NCI-H2107 treated with DMSO at 0.1 percent for 48 hours (cell line): Measurements from ENCODE around the gene C11orf58.

ENCODE experiments used
- DNase-seq: peaks from one replicate; lab custom pipeline; 2025; ENCODE audit not compliant: unreplicated experiment; lab: John Stamatoyannopoulos, UW

The C11orf58 gene

GRCh38 chr11:16784097-16784496 is 45.6 kb downstream of the C11orf58 start:
- DNase-seq = no peak

GRCh38 chr11:16784666-16785065 is 46.2 kb downstream of the C11orf58 start:
- DNase-seq = no peak

DNA sequence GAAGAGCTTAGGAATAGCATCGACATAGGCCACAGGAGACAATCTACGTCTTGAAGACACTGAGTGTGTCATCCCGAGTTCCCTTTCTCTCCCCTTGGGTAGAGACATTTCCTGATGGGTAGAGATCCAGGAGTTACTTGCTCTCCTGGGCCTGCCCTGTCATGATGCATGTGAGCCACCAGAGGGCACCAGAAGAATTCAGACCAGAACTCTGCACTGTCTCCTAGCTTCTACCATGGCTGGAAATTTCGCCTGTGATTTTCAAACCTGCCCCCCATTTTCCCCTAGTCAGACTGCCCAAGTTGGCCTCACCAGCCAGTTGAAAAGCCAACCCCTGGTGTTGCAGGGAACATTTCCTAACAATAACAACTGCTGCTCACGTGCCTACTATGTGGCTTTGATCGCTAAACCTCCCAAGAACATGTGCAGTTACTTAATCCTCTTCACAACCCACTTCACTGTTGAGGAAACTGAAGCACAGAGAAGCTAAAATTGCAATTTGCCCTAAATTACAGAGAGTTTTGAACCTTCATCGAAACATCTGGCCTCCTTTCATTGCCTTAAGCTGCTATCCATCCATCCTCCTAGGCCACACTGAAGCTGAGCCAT is 47.2 kb downstream of the C11orf58 start:
- DNase-seq = peak; percentile 11

DNA sequence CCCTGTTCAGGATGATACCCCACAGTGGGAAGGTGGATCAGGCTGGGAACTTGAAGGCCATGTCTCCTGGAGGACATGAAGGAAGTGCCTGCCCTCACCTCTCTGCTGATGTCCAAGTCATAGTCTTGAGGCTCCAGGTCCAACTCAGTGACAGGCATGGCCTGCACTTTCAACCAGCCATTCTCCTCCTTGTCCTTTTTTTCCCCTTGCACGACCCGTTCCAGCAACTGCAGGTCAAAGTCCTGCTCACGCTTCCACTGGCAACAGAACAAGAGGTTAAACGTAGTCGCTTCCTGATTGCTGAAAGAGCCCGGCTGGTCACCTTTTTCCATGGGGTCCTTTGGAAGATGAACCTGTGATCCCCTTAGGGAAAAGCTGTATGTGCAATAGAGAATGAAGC is 47.7 kb downstream of the C11orf58 start:
- no peak for DNase-seq

GRCh38 chr11:16787035-16787742 is 48.7 kb downstream of the C11orf58 start:
- no peak for DNase-seq

DNA sequence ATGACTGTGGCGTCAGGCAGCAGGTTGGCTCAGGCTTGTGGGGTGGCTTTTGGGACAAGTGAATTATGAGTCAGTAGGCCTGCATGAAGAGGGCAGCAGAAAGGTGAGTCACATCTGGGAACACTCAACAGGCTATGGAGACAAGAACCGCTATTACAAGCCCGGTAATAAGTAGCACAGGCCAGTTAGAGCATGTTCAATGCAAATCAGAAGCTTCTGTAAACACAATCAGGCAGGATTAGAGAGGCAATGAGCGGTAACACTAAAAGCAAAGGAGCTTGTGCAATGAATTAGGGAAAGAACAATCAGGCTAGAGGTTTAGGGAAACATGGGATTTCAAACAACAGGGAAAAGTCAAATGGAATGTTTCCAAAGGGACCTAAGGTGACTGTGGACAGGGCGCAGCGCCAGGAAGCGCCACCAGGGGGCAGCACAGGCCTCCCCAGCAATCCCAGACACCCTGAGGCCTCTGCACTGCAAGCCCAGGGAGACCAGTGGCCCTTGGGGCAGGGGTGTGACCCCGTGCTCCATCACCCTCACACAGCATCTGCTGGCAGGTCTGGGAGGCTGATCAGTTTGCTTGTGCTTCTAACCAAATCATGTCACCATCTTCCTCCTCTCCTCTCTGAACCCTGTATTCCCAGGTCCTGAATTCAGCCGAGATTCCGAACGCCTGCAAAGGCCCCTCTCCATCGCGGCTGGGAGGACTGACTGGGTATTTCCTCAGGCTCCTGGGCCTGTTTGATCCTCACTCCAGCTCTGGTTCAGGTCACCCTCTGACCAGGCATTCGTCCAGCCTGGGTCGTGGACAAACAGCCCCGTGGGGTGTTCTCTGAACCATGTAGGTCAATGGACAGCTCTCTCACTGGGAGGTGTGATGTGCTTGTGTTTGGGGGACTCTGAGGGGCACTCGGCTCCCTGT is 50.0 kb downstream of the C11orf58 start:
- DNase-seq = peak; percentile 52

GRCh38 chr11:16789063-16789420 is 50.6 kb downstream of the C11orf58 start:
- DNase-seq = no peak

DNA sequence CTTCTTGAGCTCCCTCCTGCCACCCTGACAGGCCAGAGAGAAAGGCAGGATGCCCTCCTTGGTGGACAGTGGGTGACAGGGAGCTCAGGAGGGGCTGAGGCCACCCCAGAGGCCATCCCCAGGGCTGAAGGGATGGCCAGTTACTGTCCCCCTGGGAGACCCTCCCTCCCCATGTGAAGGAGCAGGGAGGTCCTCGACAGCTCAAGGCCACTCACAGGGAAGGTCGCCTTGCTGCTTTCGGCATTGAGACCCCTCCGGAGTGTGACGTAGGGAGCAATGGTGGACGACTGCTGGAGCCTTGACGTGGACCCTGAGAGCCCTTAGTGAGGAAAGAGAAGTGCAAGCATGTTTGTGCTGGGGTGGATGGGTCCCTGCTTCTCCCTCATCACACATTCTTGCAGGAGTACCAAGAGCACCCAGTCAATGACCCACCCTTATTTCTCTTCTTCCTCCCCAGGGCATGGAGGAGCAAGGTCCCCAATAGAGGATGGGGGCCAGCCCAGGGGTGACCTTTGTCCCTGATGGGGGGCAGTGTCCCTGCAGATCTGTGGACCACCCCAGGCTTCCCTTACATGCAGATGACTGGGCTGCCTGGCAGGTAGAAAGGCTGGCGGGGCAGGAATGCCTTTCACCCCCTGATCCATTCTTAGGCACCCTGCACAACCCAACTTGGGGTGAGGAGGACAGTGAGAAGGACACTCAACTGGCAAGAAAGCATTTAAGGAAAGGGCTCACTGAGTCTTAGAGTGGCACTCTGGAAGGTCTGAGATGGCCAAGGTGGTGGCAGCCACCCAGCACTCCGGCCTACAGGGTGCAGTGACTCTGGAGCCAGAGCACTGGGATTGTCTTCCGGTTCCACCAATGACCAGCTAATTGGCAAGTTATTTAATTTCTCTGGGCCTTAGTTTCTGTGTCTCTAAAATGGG is 51.4 kb downstream of the C11orf58 start:
- DNase-seq = no peak

DNA sequence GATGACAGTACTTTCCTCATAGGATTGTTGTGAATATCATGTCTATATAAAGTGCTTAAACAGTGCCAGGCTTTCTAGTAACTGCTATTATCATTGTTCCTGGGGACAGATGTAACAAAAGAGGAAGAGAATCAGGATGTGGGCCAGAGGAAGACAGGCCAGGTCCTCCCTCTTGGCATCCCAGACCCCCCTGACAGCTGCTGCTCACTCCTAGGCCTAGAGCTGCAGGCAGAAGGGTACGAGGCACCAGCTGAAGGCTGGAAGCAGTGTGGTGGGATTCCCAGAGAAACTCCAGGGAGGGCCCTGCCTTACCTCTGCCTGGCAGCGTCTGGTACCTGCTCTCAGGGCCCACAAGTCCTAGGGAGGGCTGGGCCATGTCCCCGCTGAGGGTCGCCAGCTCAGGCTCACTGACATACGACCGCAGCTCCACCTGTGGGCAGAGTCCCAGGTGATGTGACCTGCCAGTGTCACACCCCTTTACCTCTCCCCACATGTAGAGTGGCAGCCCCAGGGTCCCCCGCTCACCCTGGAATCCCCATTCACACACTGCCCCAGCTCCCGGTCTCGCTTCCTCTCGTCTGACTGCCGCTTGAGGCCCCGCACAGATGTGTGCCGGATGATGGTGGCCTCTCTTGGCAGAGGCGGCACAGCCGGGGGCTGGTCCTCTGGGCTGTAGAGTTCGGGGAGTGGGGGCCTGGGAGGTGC is 52.2 kb downstream of the C11orf58 start:
- DNase-seq = no peak

DNA sequence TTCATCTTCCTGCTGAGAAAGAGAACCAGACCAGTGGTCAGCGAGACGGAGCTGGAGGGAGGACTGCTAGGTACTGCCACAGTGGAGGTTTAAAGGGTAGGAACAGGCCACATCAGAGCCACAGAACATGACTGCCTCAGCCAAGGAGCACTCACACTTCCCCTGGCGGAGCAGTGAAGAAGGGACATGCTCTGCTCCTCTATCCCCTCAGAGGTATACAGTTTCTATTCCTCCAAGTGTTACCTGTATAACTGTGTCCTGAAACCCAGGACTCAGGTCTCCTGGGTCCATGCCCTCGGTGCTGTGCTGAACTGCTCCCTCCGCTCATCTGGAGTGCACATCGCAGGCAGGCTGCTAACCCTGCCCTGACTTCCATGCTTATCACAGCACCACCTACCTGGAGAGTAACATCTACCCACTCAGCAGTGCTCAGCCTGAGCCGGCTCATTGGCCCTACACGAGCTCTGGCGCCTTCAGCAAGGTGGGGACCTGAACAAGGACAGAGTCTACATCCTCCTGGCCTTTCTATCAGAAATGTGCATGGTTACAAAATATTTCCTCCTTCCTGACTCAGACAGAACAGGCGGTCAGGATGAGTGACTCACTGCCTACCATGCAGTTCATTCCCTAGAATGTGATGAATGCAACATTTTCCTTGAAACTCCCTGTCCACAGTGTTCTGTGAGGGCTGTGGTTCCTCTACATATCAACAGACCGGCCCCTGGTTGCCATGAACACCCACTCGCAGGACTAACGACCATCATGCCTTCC is 52.9 kb downstream of the C11orf58 start:
- DNase-seq = no peak

- DNase-seq = no peak
Measured at GRCh38 chr11:16792426-16792825, 54.0 kb downstream of the C11orf58 start.

DNA sequence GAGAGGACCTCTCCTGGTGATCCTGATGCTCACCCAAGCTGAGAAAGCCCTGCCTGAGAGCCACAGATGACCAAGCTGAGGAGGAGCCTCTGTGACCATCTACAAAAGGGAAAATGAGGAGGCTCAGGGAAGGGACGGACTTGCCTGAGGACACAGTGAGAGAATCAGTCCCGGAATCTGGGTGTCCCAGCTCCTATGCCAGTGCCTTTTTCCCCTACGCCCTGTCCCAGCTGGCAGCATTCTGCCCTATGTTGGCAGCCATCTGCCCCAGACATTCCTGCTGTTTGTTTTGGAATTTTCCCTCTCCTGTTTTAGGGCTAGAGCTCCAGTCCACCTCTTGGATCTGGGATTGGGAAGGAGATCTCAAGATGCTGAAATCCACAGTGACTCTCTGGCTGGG is 54.6 kb downstream of the C11orf58 start:
- DNase-seq = no peak

DNA sequence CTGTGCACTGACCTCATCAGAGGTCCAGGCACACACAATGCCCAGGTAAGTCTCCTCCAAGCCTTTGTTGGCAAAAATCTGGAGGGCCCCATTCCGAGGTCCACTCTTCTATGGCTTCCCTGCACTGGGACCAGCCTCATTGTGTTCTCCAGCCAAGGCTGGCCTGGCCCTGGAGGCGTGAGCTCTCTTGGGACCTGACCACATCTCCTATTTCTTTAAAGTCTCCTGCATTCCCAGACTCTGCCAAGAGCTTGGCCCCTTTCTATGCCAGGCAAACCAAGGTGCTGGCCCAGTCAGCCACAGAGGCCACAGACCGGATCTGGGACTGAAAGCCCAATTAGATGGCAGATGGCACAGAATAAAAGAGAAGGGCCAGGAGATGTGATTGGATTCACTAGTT is 55.1 kb downstream of the C11orf58 start:
- no peak for DNase-seq

GRCh38 chr11:16794047-16794818 is 55.8 kb downstream of the C11orf58 start:
- no peak for DNase-seq

GRCh38 chr11:16795146-16795545 is 56.7 kb downstream of the C11orf58 start:
- DNase-seq = no peak

DNA sequence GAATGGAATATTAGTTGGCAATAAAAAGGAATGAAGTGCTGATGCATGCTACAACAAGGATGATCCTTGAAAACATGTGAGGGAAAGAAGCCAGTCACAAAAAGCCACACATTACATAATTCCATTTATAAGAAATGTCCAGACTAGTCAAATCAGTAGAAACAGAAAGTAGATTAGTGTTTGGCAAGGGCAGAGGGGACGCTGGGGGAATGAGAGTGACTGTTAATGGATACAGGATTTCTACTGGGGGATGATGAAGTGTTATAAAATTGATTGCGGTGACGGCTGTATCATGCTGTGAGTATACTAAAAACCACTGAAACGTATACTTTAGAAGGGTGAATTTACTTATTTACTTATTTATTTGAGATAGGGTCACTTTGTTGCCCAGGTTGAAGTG is 57.9 kb downstream of the C11orf58 start:
- no peak for DNase-seq

DNA sequence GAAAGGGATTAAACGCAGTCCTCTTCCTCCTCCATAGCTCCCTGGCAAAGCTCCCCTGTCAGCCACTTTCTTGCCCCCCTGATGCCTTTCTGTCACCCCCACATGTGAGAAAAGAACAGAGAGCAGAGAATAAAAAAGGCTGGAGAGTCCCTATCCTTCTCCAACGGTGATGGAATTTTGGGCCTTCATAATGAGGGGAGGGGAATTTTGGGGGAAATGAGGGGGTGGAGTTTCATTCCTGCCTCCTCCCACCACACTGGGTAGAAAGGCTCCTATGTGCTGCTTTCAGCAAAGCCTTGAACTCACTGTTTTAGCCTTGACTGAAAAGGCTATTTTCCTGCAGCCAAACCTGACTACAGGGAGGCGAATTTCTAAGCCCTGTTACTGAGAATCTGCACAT is 59.3 kb downstream of the C11orf58 start:
- no peak for DNase-seq

- DNase-seq = no peak
Measured at GRCh38 chr11:16799221-16799620, 60.8 kb downstream of the C11orf58 start.

DNA sequence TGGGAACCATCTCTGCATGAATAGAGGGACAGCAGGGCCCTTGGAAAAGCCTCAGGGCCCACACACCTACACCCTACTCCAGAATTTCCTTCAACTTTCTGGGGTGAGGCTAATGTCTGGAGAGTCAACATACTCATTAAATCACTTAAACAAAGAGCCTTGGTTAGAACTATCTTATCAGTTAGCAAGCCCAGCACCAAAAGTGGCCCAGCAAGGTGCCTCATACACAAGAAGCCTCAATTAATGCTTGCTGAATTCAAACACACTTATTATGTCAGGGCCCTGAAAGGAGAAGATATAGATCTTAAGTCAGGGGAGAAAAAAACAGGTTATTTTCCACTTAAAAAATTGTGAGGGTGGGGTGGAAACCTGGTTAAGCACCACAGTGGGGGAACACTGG is 61.4 kb downstream of the C11orf58 start:
- no peak for DNase-seq
